HG03175 (cell line): Measurements from ENCODE around the gene ARHGEF10L.
"Not testable (repeated sequence)": the region's sequence is repeated elsewhere in the genome, so short reads cannot be mapped to it uniquely, and the experiment has no call there.

Experiments
- ATAC-seq: cut with Tn5 transposase; IDR thresholded peaks from one replicate; pipeline ENCODE4 v1.9.1; 2021; ENCODE audit warnings: mild to moderate bottlenecking, moderate library complexity; ENCODE audit not compliant: unreplicated experiment

The ARHGEF10L gene

DNA sequence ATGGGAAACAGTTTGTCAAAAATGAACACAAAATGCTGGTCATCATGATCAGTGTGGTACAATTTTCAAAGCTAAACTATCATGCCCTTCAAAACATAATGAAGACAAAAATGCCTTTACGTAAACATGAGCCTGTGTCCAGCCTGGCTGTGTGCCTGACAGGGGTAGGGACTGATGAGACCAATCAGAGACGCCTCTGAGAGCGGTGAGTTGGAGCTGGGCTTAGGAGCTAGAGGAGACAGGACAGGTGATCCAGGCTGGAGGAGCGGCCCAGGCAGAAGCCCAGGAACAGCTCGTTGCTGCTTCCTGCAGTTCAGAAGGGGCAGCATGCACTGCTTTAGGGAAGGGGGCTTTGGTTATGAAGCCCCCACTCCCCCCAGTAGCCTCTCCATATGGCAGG lies 70.0 kb downstream of the ARHGEF10L start:
- ATAC-seq: no peak

DNA sequence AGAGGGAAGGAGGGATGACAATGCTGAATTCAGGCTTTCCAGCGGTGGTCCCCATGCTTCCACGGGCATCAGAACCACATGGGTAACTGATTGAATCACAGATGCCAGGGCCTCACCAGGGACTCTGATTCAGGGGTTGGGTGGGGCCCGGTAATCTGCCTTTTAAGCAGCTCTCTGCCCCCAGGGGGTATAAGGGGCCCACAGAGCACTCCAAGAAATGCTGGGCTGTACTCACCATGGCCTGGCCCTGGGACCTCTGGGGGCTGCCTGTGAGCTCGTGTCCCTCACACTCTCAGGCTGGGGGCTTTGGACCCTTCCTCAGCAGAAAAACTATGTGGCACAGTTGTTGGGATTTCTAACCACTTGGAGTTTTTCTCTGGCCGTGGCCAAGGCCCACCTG lies 70.6 kb downstream of the ARHGEF10L start:
- ATAC-seq: no peak

DNA sequence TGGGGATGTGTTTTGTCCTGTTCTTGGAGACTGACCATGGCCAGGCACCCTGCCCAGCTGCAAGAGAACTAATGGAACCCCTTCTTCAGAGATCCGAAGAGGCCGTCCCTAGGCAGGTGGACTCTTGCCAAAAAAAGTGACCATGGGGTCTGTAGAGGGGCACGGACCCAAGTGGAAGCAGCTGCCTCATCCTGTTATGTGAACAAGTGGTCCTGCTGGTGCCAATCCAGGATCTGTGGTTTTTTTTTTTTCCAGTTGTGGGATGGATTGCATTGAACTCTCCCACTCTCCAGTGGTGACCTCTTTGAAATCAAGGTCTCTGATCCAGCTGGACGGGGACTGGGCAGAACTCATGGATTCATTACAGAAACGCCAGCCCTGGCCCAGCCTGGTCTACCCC lies 71.2 kb downstream of the ARHGEF10L start:
- ATAC-seq: no peak

DNA sequence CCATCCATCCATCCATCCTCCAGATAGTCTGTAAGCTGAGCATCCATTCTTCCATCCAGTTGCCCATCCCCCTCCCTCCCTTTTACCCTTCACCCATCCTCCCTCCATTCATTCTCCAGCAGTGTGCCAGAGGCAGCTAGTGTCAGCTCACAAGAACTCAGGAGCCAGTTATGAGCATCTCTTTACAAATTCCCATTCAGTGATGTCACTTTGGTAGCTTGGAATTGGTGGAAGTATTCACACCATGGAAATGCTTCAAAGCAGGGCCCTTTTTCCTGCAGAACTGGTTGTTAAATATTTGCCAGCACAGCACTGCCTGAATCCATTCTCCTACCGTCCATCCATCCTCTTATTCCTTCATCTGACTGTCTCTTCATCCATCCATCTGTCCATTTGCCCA lies 72.5 kb downstream of the ARHGEF10L start:
- ATAC-seq: no peak

DNA sequence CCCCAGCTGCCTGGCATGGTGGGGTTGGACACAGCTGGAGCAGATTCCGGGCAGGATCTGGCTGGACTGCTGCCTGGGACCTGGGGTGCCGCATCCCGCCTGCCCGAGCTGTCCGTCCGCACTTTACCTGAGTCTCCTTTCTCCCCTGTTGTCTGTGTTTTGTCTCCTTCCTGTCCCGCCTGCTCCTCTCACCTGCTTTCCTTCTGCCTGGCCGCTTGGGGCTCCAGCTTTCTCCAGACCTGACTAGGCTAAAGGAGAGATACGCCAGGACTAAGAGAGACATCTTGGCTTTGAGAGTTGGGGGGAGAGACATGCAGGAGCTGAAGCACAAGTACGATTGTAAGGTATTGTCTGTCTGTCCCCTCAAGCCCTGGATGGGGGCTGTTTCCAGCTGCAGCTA lies 73.3 kb downstream of the ARHGEF10L start:
- ATAC-seq: no peak

DNA sequence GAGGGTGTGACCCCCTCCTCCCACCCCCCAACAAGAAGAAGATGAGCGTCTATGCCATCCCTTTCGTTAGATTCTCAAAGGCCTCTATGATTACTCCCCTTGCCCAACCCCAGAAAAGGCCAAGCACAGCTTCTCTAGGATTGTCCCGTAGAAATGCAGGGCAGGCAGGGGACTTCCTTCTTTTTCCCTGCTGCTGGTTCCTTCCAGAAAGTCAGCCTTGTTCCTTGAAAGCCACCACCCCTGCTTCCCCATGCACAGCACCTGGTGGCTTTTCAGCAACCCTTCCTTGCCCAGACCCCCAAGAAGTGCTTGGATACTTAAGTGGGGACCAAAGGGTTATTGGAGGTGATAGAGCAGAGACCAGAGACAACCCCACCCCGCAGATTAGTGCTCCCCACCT lies 75.1 kb downstream of the ARHGEF10L start:
- no peak for ATAC-seq

DNA sequence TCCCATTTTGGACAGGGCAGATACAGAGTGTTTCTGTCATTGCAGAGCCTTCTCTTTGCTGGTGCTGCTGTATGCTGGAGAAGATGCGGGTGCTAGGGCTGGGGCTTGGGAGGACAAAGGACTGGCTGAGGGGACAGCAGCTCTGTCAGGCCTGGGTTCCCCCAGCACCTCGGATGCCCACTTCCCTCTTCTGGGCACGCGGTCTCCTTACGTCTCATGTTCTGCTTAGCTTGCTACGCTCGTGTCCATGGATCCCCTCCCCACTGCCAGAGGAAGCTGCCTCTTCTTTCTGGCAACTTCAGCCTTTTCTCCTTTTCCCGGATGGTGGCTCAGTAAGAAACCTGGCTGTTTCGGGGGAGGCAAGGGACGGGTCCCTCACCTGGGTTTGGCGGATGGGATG lies 75.7 kb downstream of the ARHGEF10L start:
- ATAC-seq: no peak

DNA sequence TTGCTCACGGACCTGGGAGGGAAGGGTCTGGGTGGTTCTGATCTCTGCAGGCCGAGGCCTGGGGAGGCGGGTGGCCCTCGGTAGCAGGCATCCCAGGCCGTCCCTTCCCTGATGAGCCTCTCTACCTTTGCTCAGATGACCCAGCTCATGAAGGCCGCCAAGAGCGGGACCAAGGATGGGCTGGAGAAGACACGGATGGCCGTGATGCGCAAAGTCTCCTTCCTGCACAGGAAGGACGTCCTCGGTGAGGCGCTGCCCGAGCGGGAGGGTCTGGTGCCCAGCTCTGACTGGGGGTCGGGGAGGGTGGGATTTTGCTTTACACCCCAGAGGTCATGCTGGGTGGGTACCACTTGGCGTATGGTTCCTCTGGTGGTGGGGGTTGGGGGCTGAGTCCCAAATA lies 76.5 kb downstream of the ARHGEF10L start:
- no peak for ATAC-seq

DNA sequence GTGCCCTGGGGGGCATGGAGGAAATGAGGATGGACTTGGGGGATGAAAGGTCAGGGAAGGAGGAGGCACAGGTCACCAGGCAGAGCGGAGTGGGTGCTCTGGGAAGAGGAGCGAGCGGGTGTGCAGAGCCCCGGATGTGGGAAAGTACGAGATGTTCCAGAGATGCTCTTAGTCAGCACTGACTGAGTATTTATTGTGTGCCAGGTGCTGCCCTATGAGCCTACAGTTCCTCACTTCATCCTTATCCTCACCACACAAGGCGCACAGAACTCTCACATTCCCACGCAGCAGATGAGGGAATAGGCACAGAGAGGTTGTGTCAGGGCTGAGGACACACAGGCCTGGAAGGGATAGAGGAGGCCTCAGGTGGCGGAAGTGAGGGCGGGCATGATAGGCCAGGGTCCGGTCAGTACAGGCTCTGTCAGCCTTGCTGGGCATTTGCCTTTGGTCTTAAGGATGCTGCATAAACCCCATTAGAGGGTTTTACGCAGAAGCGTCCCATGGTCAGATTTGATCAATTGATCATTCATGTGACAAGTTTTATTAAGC lies 77.3 kb downstream of the ARHGEF10L start:
- ATAC-seq: no peak

DNA sequence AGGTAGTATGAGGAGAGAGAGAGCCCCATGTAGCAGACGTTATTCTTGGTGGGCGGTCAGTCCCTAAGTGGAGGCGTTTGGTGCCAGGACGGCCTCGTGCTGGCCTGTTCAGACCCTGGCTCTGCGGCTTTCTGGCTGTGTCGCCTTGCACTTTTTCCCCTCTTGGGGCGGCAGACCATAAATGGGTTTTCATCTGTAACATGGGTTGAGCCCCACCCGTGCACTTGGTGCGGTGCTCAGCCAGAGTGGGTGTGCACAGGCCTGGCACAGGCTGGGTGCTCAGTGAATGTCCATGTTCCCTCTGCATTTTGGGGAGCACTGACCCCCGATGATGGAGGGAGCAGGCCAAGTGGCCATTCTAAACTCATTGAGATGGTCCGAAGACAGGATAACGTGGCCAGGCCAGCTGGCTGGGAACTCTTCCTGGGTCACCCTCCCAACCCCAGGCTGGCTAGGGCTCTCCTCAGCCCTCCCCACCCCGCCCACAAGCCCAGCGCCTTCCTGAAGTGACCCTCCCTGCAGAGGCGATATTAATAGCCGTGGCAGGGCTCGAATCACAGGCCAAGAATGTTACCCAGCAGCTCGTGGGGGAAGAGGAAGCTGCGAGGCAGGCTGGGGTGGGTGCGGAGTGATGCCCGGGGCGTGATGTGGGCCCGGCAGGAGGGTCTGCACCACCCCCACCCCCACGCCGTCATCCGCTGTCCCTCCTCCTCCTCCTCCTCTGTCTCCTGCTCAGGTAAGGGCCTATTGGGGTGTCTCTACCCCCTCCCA lies 78.5 kb downstream of the ARHGEF10L start:
- ATAC-seq: no peak

DNA sequence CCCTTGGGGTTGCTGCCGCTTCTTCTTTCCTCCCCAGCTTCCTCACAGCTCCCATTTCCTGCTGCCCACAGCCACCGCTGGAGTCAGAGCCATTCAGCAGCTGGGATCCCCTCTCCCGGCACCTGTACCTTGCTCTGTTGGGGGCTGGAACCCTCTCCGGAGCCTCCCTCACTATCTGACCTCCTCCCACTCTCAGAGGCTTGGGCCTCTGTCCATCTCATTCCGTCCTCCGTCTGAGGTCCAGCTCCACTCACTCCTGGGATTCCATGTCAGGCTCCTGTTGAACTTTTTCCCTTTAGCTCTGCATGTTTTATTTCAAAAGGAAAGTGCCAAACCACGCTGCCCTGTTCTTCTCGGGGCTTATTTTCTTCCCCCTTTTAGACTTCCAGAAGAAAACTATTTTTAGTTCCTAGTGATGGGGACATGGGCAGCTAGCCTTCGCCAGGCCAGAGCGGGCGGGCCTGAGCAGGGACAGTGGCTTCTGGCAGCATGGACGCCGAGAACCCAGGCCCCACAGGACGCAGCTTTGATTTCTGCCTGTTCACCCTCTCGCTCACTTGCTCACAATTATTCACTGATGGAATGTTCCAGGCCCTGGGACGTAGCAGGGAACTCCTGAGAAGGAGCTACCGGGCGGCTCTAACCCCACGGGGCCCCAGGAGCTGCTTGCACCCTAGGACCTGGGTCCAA lies 79.2 kb downstream of the ARHGEF10L start:
- no peak for ATAC-seq

DNA sequence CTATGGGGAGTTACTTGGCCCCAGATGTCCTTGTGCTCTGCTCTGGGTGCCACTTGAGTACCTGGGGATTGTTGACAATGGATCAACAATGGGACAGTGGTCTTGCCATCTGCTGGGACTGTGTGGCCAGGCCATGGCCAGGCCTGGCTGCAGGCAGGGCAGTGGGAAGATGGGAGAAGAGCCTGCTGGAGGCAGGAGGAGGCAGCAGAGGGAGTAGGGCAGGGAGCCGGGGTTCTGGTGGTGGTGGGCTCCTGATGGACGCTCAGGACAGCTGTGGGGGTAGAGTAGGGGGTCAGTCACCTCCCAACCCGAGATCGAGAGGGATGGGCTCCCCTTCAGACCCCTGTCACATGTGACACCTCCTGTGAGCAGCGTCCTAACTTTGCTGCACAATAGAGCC lies 81.0 kb downstream of the ARHGEF10L start:
- ATAC-seq: no peak

DNA sequence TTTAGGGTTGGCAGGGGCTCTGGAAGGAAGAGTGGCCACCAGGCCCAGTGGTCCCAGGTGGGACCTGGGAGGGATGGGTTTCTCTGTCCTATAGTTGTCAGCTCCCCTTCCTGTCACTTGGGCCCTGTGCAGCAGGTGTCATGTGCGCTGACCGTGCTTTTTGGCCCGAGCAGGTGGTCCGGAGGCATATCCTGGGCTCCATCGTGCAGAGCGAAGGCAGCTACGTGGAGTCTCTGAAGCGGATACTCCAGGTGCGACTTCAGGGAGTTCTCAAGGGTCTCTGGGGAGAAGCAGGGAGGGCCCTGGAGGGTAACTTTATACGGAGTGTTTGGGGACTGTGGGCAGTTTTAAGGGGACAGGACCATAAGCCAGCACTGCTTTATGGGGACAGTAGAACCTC lies 82.2 kb downstream of the ARHGEF10L start:
- ATAC-seq: no peak

DNA sequence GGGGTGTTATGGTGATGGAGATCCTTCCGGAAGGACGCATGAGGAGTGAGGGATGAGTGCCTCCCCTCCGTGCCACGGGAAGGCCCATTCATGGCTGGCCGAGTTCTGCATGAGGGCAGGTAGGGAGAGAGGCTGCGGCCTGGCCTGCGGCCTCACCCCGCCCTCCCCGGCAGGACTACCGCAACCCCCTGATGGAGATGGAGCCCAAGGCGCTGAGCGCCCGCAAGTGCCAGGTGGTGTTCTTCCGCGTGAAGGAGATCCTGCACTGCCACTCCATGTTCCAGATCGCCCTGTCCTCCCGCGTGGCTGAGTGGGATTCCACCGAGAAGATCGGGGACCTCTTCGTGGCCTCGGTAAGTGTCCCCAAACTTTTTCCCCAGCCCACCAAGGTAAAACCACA lies 83.3 kb downstream of the ARHGEF10L start:
- no peak for ATAC-seq

DNA sequence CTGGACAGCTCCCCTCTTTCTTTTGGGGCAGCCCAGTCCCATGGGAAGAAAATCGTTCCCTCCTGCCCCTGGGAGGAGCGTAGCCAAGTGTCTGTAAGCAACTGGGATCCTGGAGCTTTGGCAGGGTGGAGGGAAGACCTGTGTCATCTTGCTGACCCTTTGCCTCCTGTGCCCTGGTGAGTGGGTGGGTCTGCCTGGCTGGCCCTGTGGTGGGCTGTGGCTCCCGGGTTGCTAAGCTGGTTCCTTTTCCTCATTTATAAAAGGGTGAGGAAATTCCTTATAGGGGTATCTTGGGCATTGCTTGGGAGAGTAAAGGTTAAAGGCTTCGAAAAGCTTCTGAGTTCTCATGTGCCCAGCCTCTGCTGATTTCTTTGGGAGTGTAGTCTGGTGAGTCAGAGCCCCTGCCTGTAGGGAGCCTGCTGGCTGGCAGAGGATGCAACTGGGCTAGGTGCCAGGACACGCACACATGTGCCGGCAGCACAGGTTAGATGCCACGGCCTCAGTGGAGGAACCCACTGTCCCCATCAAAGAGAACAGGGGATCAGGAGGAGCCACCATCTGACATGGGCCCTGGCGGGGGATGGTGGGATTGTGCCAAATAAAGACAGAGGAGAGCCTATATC lies 85.2 kb downstream of the ARHGEF10L start:
- ATAC-seq: no peak

DNA sequence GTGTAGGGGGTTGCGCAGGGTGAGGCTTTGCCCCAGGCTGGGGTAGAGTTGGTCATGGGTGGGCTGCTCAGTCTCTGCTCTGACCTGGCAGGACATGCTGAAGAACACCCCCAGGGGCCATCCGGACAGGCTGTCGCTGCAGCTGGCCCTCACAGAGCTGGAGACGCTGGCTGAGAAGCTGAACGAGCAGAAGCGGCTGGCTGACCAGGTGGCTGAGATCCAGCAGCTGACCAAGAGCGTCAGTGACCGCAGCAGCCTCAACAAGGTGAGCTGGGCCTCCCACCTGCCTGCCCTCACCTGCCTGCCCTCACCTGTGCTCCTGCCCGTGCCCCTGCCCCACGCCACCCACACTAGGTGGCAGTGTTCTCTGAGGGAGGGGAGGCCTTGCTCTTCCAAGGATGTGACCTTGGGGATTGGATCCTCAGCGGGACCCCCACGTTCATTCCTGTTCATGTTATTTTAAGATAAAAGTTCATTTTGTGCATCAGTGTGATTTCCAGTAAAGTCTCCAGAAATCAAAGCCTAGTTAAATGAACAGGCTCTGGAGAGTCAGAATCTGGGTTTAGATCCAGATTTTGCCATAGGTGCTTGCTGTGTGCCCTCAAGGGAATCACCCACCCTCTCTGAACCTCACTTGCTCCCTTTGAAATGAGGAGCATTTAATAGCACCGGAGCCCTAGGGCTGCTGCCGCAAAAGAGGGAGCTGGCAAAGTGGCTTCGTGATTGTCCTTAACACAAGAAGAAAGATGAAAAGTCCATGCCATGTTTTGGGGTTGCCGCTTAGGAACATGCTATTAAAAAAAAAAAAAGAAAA lies 87.9 kb downstream of the ARHGEF10L start:
- no peak for ATAC-seq

DNA sequence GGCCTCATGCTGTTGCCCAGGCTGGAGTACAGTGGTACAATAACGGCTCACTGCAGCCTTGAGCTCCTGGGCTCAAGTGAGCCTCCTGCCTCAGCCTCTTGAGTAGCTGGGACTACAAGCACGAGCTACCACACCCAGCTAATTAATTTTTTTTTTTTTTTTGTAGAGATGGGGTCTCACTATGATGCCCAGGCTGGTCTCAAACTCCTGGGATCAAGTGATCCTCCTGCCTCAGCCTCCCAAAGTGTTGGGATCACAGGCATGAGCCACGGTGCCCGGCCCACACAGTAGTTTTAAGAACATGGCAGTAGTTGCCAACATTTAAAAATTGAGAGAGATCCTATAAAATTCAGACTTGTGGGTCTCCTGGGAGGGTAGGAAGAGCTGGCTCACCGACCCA lies 89.5 kb downstream of the ARHGEF10L start:
- ATAC-seq: not testable (repeated sequence)

DNA sequence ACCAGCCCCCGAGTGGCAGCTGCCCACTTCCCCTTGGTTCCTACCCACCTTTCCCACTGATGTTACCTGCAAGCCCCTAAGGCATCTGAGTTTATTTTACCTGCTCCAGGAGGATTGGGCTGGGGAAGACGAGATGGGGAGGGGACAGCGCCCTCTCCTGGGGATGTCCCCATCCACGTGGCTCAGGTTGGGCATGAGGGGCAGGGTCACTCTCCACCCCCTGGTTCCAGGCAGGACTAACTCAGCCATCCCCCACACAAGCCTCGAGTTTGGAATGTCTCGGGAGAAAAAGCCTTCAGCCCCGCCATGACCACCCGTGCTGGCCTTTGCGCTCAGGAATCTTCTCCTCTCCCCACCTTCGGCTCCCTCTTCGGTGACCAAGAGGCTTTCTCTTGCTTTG lies 90.0 kb downstream of the ARHGEF10L start:
- ATAC-seq: no peak

DNA sequence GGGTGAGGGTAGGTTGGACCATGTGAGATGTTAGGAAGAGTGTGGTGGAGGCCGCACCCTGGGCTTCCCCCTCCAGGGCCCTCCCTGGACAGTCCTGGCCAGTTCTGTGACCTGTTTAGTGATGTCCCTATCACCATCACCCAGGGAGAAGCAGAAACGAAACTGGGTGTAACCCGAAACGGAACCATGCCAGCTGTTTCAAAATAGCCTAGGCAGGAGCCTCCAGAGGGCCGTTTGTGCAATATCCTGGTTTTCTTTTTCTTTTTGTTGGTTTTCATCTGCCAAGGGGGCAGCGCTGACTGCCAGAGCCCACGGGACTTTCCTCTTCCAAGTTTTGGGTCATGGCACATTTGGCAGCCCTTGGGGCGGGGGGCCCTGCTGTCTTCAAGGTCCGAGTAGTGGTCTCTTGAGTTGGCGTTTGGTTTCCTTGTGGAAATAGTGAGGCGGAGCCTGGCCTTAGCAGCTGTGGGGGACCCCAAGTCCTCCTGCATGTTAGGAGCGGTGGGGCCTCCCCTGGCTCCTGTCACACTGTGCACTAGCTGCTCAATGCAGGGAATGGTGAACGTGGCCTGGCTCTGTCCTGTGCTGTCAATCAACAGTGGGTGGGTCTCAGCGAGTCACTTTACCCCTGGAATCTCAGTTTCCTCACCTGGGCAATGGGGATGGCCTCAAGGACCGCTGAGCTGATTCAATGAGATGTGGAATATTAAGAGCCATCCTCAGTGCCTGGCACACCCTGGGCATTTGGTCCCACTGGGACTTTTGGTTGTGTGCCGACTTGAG lies 90.7 kb downstream of the ARHGEF10L start:
- ATAC-seq: no peak

DNA sequence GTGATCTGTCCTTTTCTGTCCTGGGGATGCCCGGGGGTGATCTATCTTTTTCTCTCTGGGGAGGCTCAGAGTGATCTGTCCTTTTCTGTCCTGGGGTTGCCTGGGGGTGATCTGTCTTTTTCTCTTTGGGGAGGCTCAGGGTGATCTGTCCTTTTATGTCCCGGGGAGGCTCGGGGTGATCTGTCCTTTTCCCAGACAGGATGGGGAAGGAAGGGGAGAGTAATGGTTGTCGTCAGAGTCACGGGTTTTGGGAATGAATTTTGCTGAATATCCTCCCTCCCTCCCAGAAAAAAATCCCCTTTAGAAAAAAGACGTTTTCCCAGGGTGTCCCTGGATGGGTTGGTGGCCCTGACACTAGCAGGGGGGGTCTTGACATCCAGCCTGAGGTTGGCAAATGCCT lies 91.5 kb downstream of the ARHGEF10L start:
- ATAC-seq: no peak
